Dermis blood vessel endothelial cell (primary cell): Measurements from ENCODE around the gene TCEANC. TPM values are rescaled to one million over a fixed set of nuclear protein-coding genes. Genes with fewer than 3 reads are reported as not detected.
A peak's percentile ranks its signal among the peaks of the same experiment; 100 is the strongest.
"Not testable (repeated sequence)": the region's sequence is repeated elsewhere in the genome, so short reads cannot be mapped to it uniquely, and the experiment has no call there.

ENCODE experiments used
- DNase-seq: peaks from one replicate; pipeline ENCODE4 v3.0.0; 2010
- total RNA-seq: library from RNA; depleted of rRNA; stranded (reverse); fragments of >200 nt; gene quantifications from 2 replicates; pipeline ENCODE4 v1.2.3, GENCODE V29; 2014

Gene TCEANC, protein sequence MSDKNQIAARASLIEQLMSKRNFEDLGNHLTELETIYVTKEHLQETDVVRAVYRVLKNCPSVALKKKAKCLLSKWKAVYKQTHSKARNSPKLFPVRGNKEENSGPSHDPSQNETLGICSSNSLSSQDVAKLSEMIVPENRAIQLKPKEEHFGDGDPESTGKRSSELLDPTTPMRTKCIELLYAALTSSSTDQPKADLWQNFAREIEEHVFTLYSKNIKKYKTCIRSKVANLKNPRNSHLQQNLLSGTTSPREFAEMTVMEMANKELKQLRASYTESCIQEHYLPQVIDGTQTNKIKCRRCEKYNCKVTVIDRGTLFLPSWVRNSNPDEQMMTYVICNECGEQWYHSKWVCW
- 1.7 and 3.1 TPM in 2 replicates for total RNA-seq

DNA sequence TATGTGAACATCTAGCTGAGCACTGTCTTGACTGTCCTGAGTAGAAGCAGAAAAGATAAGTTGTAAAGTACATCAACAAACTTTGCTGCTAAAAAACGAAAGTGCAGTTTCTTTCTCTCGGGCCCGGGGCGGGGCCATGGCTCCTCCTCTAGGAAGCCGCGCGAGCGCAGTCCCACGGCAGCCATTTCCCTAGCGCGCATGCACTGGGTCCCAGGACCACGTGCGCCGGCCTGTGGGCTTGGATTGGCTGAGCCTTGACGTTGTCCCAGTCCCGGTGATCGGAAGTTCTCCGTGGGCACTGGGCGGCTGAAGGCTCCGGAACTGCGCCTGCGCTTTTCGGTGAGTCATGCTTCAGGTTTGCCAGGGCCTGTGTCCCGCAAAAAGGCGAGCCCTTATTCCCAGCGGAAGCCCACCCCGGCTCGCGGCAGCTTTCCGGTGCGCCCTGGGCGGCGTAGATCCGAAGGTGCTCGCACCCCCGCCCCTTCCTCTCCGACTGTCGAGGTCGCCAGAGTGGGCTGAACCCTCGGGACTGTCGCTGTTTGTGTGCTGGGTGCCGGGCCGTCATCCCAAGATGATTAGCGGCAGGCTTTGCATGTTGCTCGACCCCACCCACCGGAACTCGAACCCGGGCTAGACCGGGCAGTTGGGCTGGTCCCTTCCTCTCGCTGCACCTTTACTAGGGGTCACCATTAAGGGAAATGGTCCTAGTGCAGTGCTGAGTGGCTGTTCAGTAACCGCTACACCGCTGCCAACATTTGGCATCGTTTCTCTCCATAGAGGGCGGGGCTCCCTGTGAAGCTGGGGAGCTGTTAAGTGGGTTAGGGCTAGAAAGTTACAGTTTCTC is at the start of gene TCEANC:
Gene TCEANC, plus strand, starts transcription at position 292 of the 844 bp plus-strand sequence. CDS start 9,368 bp downstream, outside the sequence.
- DNase-seq: peak; percentile 95

DNA sequence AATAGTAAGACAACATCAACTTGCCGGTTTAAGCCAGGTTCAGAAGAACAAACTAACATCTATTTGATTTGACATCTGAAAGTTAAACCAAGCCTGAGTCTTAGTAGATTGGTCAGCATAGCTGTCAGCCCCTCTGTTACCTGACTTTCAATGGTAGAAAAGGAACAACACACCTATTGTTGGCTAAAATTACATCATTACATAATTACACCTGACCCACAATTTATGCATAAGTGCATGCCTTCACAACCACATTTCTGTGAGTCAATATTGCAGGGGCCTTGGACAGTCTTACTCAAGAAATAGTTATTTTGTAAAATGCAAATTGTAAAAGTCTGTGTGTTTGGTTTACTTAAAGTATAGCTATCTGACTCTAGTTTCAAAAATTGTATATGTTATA is 47.3 kb upstream of the TCEANC start:
- DNase-seq: no peak

DNA sequence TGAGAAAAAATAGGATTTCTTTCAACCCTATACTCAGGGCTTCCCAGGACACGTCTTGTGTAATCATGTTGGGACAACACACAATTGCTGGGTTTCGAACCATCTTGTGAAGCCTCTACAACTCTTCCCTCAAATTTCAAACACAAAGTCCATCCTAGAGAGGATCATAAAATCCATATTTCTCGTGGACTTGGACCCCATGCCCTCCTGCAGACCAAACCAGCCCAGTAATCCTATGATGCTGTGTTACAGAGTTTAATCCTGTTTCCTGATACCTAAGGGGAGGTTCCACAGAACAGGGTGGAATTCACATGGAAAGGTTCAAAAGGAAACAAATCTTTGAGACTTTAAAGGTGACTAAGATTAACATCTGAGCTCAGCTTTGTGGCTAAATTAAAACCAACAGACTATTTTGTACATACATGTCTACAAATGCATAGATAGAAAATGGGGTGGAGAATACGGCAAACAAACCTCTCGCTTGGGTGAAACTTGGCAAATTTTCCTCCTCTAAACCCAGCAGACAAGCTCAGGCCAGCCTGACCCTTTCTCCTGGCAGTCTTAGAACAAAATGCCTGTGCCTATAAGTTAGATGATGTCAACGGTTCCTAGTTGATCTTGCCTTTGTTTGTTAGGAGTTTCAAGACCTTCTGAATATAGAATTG is 45.5 kb upstream of the TCEANC start:
- DNase-seq: no peak

DNA sequence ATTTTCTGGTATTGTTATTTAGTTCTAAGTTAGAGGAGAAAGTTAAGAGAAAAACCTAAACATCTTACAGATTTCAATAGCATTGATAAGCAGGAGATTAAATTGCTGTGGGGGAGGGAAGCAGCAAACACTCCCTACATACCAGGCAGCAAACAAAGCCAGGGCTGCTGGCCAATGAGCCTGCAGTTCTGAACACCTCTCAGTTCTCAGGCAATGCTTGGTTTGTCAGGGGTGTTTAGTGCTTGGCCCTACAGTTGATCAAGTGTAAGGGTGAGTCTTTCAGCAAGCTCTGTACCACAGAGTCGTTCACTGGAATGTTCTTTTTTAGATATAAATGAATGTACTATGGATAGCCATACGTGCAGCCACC is 45.0 kb upstream of the TCEANC start:
- no peak for DNase-seq

DNA sequence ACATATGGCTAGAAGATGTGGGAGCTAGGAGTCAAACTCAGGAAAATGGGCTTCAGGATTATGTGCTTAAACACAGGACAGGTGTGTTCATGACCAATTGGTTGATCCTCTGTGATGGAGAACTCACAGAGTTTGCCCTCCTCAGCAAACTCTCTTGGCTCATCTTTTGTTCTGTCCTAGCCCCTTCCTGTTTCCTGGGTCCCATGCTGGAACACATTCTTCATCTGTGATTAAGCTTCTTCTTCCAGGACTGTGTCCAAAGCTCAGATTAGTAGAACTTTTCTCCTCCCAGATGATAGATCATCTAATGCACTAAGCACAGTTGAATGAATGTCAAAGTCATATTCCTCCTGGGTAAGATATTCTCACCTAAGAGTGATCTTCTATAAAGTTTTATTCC is 38.8 kb upstream of the TCEANC start:
- no peak for DNase-seq

DNA sequence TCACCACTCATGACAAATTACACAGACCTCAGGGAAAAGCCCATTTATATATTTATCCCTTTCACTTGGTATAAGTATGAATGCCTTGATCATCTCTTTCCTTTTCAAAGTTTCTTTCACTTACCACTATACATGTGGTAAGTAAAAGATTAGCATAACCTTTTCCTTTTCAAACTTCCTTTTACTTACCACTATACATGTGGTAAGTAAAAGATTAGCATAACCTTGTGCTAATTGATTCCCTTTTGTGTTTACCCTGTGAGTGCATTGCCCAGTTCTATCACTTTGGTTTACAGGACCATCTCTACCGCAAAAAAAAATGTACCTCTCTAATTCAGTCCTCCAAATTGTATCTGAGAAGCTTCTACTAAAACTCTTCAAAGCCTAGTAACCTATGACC is 32.7 kb upstream of the TCEANC start:
- no peak for DNase-seq

DNA sequence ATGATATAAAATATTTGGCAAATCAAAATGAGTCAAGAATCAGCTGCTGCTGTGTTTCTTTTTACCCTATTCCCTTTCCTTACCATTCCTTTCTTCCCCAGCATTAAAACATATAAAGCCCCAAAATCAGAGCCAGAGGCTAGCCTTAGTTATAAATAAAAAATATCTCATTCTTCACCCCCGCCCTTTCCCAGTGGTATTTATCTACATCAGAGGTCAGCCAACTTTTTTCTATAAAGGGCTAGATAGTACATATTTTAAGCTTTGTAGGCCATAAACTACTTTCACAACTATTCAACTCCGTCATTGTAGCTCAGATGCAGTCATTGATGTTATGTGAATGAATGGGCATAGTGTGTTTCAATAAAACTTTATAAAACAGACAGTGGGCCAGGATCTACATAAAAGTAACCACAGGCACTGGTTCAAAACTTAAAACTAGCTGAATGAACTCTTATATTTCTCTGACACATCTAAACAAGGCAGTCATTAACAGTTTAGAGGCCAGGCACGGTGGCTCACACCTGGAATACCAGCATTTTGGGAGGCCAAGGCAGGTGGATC is 30.5 kb upstream of the TCEANC start:
- no peak for DNase-seq

DNA sequence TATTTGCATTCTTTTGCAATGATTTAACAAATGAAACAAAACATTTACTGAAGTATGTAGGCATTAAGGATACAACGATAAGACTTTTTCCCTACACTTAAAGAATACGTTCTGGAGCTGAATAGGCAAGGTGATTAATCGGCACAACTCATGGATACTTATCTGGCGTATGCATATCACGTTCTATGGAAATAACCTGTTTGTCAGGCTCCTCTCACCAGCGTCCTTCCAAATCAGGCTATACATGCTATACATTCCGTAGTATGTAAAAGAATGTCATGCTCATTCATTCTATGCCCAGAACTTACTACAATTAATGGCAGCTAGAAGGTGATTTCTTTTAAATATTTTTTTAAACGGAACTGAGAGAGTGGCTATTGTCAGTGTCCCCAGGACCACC is 25.6 kb upstream of the TCEANC start:
- no peak for DNase-seq

DNA sequence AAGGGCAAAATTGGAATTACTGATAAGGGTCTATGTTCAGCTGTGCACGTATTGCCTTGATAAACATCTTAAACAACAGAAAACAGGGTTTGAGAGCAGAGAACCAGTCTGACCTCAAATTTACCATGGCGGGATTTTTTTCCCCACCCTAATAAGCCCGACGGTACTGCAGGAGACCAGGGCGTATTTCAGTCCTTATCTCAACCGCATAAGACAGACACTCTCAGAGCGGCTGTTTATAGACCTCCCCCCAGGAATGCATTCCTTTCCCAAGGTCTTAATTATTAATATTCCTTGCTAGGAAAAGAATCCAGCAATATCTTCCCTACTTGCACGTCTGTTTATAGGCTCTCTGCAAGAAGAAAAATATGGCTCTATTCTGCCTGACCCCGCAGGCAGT is 15.7 kb upstream of the TCEANC start:
- DNase-seq: not testable (repeated sequence)

DNA sequence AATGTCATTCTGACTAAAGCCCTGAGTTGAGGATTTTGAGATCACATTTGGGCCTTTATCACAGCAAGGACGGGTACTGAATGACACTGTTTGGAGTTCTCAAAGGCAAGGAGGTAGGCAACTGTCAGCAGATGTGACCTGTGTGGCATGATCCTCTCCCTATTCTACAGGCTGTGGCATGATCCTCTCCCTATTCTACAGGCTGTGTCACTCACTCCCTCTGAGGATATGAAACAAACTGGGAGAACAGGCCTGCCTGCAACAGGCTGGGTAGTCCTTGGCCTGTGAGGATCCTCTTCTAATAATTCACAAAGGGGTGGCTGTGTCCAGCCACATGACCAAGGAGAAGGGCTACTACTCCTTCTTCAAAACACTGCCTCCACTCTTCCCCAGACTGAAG is 14.9 kb upstream of the TCEANC start:
- DNase-seq: no peak

DNA sequence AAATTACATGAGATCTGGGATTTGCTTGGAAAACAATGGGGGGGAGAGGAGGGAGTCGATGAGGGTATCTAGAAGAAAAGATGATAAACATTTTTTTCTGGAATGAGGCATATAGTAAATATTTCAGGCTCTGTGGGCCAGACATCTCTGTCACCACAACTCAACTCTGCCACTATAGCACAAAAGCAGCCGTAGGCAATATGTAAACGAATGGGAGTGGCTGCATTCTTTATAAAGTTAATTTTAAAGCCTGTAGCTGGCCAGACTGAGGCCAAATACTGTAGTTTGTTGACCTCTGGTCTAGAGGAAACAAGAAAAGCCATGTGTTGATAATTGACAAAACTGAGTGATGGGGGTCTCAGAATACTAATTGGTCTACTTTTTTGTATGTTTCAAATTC is 14.1 kb upstream of the TCEANC start:
- DNase-seq: no peak

DNA sequence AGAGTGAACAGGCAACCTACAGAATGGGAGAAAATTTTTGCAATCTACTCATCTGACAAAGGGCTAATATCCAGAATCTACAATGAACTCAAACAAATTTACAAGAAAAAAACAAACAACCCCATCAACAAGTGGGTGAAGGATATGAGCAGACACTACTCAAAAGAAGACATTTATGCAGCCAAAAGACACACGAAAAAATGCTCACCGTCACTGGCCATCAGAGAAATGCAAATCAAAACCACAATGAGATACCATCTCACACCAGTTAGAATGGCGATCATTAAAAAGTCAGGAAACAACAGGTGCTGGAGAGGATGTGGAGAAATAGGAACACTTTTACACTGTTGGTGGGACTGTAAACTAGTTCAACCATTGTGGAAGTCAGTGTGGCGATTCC is 11.3 kb upstream of the TCEANC start:
- DNase-seq: not testable (repeated sequence)

DNA sequence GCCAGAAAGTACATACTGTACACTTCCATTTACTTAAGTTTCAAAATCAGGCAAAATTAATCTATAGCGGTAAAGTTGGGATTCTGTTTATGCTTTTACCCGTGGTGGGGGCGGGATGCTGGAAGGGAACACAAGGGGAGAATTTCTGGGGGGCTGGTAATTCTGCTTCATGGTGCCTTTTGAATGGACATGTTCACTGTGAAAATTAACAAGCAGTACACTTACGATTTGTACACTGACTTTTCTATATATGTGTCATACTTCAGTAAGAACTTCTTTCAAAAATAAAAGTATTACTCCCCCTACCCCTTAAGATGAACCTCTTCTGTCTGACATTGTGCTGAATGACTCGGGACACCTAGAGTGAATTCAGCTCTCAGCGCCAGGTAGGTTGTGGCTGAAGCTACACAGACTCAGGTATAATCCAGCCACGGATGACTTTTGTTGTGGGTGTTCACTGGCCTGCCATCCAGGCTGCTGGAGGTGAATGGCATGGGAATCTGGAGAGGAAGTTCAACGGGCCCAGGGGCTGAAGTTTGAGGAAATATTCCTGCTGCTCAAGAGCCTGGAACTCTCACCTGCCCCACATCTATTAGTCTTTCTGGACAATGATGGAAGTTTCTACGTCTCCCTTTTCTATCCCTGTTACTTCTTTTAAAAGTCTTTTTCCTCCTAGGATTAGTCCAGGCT is 7.3 kb upstream of the TCEANC start:
- no peak for DNase-seq

DNA sequence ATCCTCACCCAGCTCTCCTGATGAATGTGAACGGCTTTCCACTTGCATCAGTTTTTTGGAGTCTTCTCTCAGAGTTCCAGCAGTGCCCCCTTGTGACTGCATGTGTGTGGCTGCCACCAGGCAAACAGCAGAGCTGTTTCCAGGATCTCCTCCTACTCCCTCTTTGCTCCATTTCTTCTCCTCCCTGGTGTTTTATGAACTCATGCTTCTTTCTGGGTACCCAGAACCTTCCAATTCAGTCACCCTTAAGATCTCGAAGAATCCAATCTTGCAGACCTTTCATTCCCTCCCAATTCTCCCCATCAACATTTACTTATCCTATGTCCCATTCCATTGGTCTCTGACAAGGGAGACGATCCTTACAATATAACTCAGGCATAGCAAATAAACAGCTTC is 6.8 kb upstream of the TCEANC start:
- DNase-seq: peak; percentile 62

DNA sequence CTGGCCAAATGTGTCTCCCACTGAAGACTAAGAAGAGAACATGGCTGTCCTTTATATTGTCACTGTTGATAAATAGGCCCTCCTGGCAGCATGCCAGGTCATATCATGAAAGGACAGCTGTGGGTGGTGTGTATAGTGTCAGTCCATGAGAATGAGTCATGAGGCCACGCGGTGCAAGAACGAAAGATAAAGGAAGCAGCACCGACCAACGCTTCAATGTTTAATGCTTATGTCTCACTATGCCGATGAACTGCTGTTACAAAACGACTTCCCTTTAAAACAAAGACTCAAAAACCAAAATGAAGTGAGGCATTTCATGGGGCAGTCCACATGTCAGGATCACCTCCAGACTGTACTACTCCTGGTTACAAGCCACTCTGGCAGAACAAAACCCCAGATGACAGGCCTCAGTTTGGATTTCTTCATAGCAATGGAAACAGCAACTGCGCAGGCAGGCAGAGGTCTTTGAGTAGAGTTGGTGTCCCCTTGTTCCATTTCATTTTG is 5.2 kb upstream of the TCEANC start:
- peak; percentile 62 for DNase-seq

DNA sequence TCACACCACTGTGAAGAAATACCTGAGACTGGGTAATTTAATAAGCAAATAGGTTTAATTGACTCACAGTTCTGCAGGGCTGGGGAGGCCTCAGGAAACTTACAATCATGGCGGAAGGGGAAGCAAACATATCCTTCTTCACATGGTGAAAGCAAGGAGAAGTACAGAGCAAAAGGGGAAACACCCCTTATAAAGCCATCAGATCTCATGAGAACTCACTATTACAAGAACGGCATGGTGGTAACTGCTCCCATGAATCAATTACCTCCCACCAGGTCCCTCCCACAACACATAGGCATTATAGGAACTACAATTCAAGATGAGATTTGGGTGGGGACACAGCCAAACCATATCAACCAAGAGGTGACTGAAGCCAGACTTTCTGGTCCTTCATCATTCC is 4.6 kb upstream of the TCEANC start:
- DNase-seq: not testable (repeated sequence)

DNA sequence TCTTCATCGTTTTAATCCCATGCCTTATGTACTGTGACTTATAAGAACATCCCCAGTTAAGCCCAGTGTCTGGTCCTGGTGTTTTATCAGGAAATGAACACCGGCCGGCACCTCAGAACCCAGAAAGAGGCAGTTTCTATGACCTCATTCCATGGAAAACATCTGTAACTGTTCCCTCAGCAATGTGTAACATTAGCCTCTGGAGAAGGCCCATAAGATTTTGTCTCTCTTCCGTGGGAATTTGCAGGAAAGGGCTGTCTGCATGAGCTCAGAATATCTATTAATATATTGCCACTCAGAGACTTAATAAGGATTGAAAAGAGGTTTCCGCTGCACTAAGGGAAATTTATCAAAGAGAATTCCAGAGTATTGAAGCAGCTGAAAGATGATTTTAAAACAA is 3.1 kb upstream of the TCEANC start:
- no peak for DNase-seq

DNA sequence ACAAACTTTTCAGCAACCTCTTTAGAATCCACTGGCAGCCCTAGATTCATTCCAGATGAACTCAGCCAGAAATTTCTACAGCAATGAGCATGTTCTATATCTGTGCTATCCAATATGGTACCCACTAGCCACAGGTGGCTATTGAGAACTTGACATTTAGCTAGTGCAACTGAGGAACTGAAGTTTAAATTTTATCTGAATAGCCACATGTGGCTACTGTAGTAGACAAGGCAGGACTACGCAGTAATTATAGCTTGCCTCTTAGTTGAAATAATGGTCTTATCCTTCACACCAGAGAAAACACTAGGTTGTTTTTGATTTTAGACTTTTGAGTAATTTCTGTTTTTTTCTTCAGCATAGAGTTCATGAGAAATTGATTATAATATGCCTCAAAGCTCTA is 2.6 kb upstream of the TCEANC start:
- DNase-seq: no peak

DNA sequence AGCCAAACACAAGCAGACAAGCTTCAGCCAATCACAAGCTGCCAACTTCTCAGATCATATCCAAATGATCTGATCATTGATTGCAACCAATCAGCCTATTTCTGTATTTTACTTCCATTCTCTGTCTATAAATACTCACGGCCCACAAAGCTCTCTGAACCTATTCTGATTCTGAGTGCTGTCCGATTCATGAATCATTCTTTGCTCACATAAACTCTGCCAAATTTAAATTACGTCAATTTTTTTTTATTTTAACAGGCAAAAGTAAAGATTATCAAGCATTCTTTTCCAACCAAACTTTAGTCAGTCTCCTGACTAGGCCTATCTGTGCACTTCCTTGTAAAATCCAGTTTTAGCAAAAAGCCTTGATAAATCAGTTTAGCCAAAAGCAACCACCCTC is 1.8 kb upstream of the TCEANC start:
- no peak for DNase-seq

DNA sequence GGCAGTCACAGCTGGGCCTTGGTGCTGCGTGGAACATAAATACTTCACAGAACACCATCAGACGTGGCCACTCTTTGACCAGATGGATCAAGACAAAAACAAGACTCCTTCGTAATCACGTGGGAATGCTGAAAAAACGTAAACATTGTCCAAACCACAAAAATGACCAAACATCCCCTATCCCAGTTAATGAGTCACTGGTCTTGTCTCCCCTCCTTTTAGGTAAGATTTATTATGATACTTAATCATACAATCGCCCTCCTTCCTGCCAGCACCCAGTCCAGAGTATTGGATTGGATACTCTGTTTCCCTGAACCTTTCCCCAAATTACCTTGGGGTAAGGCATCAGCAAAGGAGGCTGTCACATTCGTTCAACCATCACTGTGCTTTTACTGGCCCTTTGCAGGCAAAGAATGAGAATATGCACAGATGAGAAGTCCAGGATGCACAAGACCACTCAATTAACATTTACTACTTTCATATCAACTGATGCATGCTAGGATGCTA is 601 bp upstream of the TCEANC start:
- DNase-seq: peak; percentile 61

DNA sequence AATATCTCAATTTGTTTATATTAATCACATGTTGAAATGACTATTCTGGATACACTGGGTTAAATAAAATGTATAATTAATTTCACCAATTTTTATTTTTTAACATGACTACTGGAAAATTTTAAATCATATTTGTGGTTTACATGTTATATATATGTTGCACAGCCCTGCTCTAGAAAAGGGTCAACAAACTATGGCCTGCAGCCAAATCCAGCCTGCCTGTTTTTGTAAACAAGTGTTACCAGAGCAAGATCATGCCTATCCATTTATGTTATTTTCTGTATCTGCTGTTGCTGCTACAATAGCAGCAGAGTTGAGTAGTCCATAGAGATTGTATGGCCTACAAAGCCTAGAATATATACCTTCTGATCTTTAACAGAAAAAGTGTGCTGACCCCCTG is 1.2 kb downstream of the TCEANC start:
- no peak for DNase-seq

DNA sequence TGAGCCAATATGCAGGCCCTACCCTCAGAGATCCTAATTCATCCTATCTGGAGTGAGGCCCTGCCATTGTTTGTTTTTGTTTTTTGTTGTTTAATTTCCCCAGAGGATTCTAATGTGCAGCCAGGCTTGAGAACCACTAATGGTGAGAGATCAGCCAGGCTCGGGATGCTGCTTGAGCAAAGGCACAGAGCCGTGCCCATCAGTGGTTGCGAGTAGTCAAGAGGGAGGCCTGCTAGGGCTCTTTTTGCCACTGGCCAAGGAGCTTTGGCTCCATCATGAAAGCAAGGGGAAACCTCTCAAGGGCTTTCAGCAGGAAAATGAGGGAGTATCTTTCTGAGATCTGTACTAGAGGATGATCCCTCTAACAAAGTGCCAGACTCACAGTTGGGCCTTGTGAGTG is 2.7 kb downstream of the TCEANC start:
- DNase-seq: no peak
